Duodenal mucosa (tissue), 2 donors: ENCODE data around the gene RNF40.

Experiments
- H3K27ac ChIP-seq: one replicate; pipeline ENCODE4 v1.7.0; 2013; ENCODE audit warnings: low read depth, low read length
- H3K27me3 ChIP-seq, 2 donors: one replicate each; pipeline ENCODE4 v1.7.0; 2013; ENCODE audit warnings: low read length in 2 of 2, control low read depth in 1 of 2; ENCODE audit not compliant: insufficient read depth in 2 of 2, control insufficient read depth in 1 of 2
- H3K36me3 ChIP-seq, 2 donors: one replicate each; pipeline ENCODE4 v1.7.0; 2013; ENCODE audit warnings: low read length in 2 of 2, control low read depth in 1 of 2; ENCODE audit not compliant: insufficient read depth in 2 of 2, control insufficient read depth in 1 of 2
- H3K4me1 ChIP-seq, 2 donors: one replicate each; pipeline ENCODE4 v1.7.0; 2013; ENCODE audit warnings: low read length in 2 of 2, control low read depth in 1 of 2; ENCODE audit not compliant: insufficient read depth in 2 of 2, control insufficient read depth in 1 of 2
- H3K4me3 ChIP-seq, 2 donors: one replicate each; pipeline ENCODE4 v1.7.0; 2013; ENCODE audit warnings: low read length in 2 of 2, low read depth in 1 of 2
- H3K9ac ChIP-seq, 2 donors: one replicate each; pipeline ENCODE4 v1.7.0; 2013; ENCODE audit warnings: low read length in 2 of 2, low read depth in 1 of 2
- H3K9me3 ChIP-seq, 2 donors: one replicate each; pipeline ENCODE4 v1.7.0; 2013; ENCODE audit warnings: low read length in 2 of 2, control low read depth in 1 of 2; ENCODE audit not compliant: control insufficient read depth in 1 of 2

Gene RNF40

DNA sequence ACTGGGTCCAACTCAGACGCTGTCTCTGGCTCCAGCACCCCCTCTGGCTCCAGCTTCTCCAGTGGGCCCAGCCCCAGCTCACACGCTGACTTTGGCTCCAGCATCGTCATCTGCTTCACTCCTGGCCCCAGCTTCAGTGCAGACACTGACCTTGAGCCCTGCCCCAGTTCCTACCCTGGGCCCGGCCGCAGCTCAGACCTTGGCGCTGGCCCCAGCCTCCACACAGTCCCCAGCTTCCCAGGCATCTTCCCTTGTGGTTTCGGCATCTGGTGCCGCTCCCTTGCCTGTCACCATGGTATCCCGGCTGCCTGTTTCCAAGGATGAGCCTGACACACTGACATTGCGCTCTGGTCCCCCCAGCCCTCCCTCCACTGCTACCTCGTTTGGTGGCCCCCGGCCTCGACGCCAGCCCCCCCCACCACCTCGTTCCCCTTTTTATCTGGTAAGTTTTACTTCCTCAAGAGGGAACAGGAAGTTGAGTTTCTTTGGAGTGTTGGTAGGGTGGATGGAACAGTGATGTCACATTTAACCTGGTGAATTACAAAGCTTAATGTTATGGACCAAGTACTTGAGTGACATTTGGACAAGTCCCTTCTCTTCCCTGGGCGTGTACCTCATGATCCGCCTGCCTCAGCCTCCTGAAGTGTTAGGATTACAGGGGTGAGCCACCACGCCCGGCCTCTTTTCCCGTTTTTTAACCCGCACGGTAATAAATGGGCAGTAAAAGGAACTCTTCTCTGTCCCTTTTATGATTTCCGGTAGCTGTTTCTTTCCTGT, 37.3 kb upstream of the RNF40 start:
- Histone ChIP-seq H3K9me3 (no peaks in the 10 kb centered on the region), H3K9ac (no peak overlapping the region), H3K27ac (no peak overlapping the region)

DNA sequence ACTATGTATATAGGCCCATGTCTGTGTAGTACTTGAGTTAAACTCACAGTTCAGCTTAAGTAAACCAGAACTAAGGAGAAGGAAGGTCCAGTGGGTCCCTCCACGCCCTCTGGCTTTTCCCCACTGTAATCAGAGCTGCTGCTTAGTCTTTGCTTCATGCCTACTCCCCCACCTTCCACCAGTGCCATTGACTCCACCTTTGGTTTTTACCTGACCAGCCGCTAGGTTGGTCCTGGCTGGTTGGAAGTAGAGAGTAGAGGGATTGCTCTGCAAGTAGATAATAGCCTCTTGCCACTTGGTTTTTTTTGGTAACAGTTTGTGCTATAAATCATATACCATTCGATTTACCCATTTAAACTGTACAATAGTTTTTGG, 36.7 kb upstream of the RNF40 start:
- Histone ChIP-seq H3K9ac (no peak overlapping the region), H3K4me1 (peaks cover 26 to 32% of the 10 kb centered on the region in 2 donors), H3K27me3 (no peaks in the 10 kb centered on the region), H3K27ac (no peak overlapping the region), H3K9me3 (no peaks in the 10 kb centered on the region), H3K36me3 (peaks cover 60 to 73% of the 10 kb centered on the region in 2 donors), H3K4me3 (no peak overlapping the region)

More for the DNA sequence above, 37.3 kb upstream of the RNF40 start:
- H3K4me3 ChIP-seq, result no peak overlapping the region
- no peaks in the 10 kb centered on the region for H3K27me3 ChIP-seq
- peaks cover 62 to 74% of the 10 kb centered on the region in 2 donors for H3K36me3 ChIP-seq
- H3K4me1 ChIP-seq, result peaks cover 26 to 32% of the 10 kb centered on the region in 2 donors

DNA sequence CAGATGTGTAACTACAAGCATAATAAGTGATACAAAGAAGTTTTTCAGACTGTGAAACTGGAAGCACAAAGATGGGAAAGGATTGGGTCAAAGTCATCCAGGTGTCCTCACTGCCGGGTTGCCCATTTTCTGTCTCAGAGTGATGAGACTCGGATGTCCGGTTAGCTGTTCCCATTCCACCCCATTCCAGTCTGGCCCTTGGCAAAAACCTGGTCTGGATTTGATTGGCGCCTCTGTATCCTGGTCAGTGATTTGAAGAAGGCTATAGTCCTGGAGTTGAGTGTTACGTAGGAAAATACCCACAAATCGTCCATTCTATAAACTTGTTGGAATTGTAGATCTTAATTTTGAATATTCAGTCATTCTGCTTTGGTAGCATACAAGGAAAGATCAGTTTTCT, 33.8 kb upstream of the RNF40 start:
- Histone ChIP-seq H3K9me3 (no peaks in the 10 kb centered on the region), H3K27me3 (no peaks in the 10 kb centered on the region), H3K4me3 (no peak overlapping the region), H3K36me3 (peaks cover 39 to 64% of the 10 kb centered on the region in 2 donors), H3K27ac (no peak overlapping the region), H3K4me1 (peaks cover 26 to 32% of the 10 kb centered on the region in 2 donors), H3K9ac (peak overlapping the region in 1 of 2 donors; percentile 10)

DNA sequence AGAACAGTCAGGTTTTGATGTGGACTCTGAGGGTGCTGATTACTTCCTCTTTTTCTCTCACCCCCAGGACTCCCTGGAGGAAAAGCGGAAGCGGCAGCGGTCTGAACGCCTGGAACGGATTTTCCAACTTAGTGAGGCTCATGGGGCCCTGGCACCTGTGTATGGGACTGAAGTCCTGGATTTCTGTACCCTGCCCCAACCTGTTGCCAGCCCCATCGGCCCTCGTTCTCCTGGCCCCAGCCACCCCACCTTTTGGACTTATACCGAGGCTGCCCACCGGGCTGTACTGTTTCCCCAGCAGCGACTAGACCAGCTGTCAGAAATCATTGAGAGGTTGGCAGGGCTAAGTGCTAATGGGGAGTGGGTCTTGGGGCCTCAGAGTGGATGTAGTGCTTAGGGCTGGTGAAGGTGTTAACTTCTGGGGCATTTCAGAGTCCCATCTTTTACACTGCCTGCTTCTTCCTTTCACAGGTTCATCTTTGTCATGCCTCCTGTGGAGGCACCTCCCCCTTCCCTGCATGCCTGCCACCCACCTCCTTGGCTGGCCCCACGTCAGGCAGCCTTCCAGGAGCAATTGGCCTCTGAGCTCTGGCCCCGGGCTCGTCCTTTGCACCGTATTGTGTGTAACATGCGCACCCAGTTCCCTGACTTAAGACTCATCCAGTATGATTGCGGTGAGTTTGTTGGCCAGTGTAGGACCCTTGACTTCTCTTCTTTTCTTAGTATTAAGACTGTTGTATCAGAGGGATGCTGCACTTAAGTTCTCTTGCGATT, 33.0 kb upstream of the RNF40 start:
- Histone ChIP-seq H3K9me3 (no peaks in the 10 kb centered on the region), H3K9ac (no peak overlapping the region), H3K36me3 (peaks cover 37 to 64% of the 10 kb centered on the region in 2 donors), H3K4me1 (peaks cover 26 to 32% of the 10 kb centered on the region in 2 donors), H3K4me3 (no peak overlapping the region), H3K27me3 (no peaks in the 10 kb centered on the region), H3K27ac (no peak overlapping the region)

DNA sequence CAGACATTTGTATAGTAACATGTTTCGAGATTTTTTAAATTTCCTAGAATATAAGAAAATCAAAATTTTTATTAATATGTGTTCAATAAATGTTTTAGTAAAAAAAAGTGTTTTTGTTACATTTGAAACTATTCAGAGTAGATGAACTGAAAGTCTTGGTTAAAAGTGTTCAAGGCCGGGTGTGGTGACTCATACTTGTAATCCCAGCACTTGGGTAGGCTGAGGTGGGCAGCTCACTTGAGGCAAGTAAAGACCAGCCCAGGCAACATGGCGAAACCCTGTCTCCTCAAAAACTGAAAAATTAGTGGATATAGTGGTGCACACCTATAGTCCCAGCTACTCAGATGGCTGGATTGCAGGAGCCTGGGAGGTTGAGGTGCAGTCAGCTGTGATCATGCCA, 30.7 kb upstream of the RNF40 start:
- Histone ChIP-seq H3K36me3 (peaks cover 41 to 68% of the 10 kb centered on the region in 2 donors), H3K4me3 (no peak overlapping the region), H3K9ac (no peak overlapping the region), H3K27ac (no peak overlapping the region), H3K27me3 (no peaks in the 10 kb centered on the region), H3K9me3 (no peaks in the 10 kb centered on the region), H3K4me1 (peaks cover 14 to 17% of the 10 kb centered on the region in 2 donors)

DNA sequence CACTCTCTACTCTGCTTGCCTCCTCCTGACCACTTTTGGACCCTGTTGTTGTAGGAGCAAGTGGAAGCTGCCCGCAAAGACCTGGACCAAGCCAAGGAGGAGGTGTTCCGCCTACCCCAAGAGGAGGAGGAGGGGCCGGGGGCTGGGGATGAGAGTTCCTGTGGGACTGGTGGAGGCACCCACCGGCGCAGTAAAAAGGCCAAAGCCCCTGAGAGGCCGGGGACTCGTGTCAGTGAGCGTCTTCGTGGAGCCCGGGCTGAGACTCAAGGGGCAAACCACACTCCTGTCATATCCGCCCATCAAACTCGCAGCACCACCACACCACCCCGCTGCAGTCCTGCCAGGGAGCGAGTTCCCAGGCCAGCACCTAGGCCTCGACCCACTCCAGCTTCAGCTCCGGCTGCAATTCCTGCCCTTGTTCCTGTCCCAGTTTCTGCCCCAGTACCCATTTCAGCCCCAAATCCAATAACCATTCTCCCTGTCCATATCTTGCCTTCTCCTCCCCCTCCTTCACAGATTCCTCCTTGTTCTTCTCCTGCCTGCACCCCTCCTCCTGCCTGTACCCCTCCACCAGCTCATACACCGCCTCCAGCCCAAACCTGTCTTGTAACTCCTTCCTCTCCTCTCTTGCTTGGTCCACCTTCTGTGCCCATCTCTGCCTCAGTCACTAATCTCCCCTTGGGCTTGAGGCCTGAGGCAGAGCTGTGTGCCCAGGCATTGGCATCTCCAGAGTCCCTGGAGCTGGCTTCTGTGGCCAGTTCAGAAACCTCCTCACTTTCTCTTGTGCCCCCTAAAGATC, 24.9 kb upstream of the RNF40 start:
- peaks cover 29% of the 10 kb centered on the region in 2 donors for H3K4me1 ChIP-seq
- H3K4me3 ChIP-seq, result no peak overlapping the region
- H3K9me3 ChIP-seq, result no peaks in the 10 kb centered on the region
- peaks cover 44 to 76% of the 10 kb centered on the region in 2 donors for H3K36me3 ChIP-seq
- no peak overlapping the region for H3K9ac ChIP-seq
- H3K27ac ChIP-seq, result no peak overlapping the region
- no peaks in the 10 kb centered on the region for H3K27me3 ChIP-seq

DNA sequence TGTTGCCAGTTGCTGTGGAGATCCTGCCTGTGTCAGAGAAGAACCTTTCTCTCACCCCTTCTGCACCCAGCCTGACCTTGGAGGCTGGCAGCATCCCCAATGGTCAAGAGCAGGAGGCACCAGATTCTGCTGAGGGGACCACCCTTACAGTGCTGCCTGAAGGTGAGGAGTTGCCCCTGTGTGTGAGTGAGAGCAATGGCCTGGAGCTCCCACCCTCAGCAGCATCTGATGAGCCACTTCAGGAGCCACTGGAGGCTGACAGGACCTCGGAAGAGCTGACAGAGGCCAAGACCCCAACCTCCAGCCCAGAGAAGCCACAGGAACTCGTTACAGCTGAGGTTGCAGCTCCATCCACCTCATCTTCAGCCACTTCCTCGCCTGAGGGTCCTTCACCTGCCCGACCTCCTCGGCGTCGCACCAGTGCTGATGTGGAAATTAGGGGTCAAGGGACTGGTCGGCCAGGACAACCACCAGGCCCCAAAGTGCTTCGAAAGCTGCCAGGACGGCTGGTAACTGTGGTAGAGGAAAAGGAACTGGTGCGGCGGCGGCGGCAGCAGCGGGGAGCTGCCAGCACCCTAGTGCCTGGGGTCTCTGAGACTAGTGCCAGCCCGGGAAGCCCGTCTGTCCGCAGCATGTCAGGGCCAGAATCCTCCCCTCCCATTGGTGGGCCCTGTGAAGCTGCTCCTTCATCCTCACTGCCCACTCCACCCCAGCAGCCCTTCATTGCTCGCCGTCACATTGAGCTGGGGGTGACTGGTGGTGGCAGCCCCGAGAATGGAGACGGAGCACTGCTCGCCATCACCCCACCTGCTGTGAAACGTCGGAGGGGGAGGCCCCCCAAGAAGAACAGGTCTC, 24.1 kb upstream of the RNF40 start:
- Histone ChIP-seq H3K27ac (no peak overlapping the region), H3K9ac (no peak overlapping the region), H3K36me3 (peaks cover 42 to 70% of the 10 kb centered on the region in 2 donors), H3K9me3 (no peaks in the 10 kb centered on the region), H3K4me1 (peaks cover 29% of the 10 kb centered on the region in 2 donors), H3K27me3 (no peaks in the 10 kb centered on the region), H3K4me3 (no peak overlapping the region)

DNA sequence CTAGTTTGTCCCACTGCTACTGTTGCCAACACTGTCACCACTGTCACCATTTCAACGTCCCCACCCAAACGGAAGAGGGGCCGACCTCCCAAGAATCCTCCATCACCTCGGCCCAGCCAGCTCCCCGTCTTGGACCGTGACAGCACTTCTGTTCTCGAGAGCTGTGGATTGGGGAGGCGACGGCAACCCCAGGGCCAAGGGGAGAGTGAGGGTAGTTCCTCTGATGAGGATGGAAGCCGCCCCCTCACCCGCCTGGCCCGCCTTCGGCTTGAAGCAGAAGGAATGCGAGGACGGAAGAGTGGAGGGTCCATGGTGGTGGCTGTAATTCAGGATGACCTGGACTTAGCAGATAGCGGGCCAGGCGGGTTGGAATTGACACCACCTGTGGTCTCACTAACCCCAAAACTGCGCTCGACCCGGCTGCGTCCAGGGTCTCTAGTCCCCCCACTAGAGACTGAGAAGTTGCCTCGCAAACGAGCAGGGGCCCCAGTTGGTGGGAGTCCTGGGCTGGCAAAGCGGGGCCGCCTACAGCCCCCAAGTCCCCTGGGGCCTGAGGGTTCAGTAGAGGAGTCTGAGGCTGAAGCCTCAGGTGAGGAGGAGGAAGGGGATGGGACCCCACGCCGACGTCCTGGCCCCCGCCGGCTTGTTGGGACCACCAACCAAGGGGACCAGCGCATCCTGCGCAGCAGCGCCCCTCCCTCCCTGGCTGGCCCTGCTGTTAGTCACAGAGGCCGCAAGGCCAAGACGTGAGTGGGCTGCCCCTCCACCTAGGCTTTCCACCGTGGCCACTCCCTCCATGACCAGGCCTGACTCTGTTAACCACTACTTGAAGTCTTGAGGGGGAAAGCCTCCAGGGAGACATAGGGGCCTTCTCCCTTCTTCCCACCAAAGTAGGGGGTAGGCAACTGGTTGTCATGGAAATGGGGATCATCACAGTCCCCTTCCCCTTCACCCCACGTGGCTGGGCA, 22.9 kb upstream of the RNF40 start:
- Histone ChIP-seq H3K27ac (no peak overlapping the region), H3K9ac (no peak overlapping the region), H3K9me3 (no peaks in the 10 kb centered on the region), H3K36me3 (peaks cover 40 to 65% of the 10 kb centered on the region in 2 donors), H3K4me1 (peaks cover 29% of the 10 kb centered on the region in 2 donors), H3K4me3 (no peak overlapping the region), H3K27me3 (no peaks in the 10 kb centered on the region)
